Stimulated activated naive CD8-positive, alpha-beta T cell treated with anti-CD3 and anti-CD28 coated beads, Interleukin-15, amount 100 ng/mL, for 72 hours (primary cell): Measurements from ENCODE around the gene LRRC36.

Experiments used
- ATAC-seq: fragments of 150-1000 bp; cut with Tn5 transposase; 2 replicates; pipeline ENCODE4 v1.10.0; 2021; ENCODE audit warnings: mild to moderate bottlenecking, moderate library complexity
- DNase-seq, 2 donors: peaks; one replicate each; pipeline ENCODE4 v3.0.0; 2021 to 2022
- H3K27ac Mint-ChIP-seq, 2 donors: one replicate each; pipeline ENCODE4 v1.8.0; 2022; ENCODE audit warnings: mild to moderate bottlenecking in 2 of 2, mixed read lengths in 2 of 2, moderate library complexity in 2 of 2
- H3K27me3 Mint-ChIP-seq: one replicate; pipeline ENCODE4 v1.8.0; 2022; ENCODE audit warnings: mixed read lengths
- H3K4me1 Mint-ChIP-seq: one replicate; pipeline ENCODE4 v1.8.0; 2022; ENCODE audit warnings: mild to moderate bottlenecking, mixed read lengths
- H3K4me3 Mint-ChIP-seq, 2 donors: one replicate each; pipeline ENCODE4 v1.8.0; 2022; ENCODE audit warnings: mild to moderate bottlenecking in 2 of 2, mixed read lengths in 2 of 2, moderate library complexity in 1 of 2
- H3K9me3 Mint-ChIP-seq, 2 donors: one replicate each; pipeline ENCODE4 v1.8.0; 2022; ENCODE audit warnings: mixed read lengths in 2 of 2

The LRRC36 gene

GRCh38 chr16:67326472-67327309 lies at the start of gene LRRC36, which contains the start of gene KCTD19:
Gene LRRC36, plus strand, starts transcription at chr16:67326815. Its CDS starts 48 bp downstream, at chr16:67326863.
Gene KCTD19, minus strand, starts transcription at chr16:67326741. Its CDS starts 34 bp downstream, at chr16:67326707.
- peaks cover 37% of the 10 kb centered on the region for H3K27me3 Mint-ChIP-seq
- peak within 1 kb of the TSS; percentile 98 to 100 for H3K4me3 Mint-ChIP-seq
- H3K4me1 Mint-ChIP-seq: peaks cover 31% of the 10 kb centered on the region
- ATAC-seq (peak; percentile 92), DNase-seq (peak; percentile 85 to 89)
- peak within 1 kb of the TSS; percentile 95 to 97 for H3K27ac Mint-ChIP-seq
- no peaks in the 10 kb centered on the region for H3K9me3 Mint-ChIP-seq

GRCh38 chr16:67277294-67277998 lies 49.2 kb upstream of the LRRC36 start:
- Mint-ChIP-seq H3K27ac (peak overlapping the region; percentile 42 to 93), H3K4me3 (peak overlapping the region; percentile 82 to 83), H3K4me1 (peaks cover 46% of the 10 kb centered on the region), H3K27me3 (no peaks in the 10 kb centered on the region), H3K9me3 (no peaks in the 10 kb centered on the region)
- DNase-seq (peak in 1 of 2 donors; percentile 35), ATAC-seq (no peak)

- Mint-ChIP-seq H3K4me3 (peak overlapping the region; percentile 82 to 93), H3K9me3 (no peaks in the 10 kb centered on the region), H3K27ac (peak overlapping the region; percentile 91 to 93), H3K4me1 (peaks cover 46% of the 10 kb centered on the region), H3K27me3 (no peaks in the 10 kb centered on the region)
- no peak for ATAC-seq
- no peak for DNase-seq
Observed at GRCh38 chr16:67277999-67278772, 48.4 kb upstream of the LRRC36 start.

GRCh38 chr16:67278773-67279295 lies 47.8 kb upstream of the LRRC36 start:
- H3K9me3 Mint-ChIP-seq: no peaks in the 10 kb centered on the region
- H3K4me3 Mint-ChIP-seq: peak overlapping the region; percentile 82 to 93
- H3K4me1 Mint-ChIP-seq: peaks cover 46% of the 10 kb centered on the region
- DNase-seq (peak in 1 of 2 donors; percentile 75), ATAC-seq (peak; percentile 76)
- peak overlapping the region; percentile 68 to 91 for H3K27ac Mint-ChIP-seq
- no peaks in the 10 kb centered on the region for H3K27me3 Mint-ChIP-seq

- Mint-ChIP-seq H3K4me1 (peaks cover 46% of the 10 kb centered on the region), H3K4me3 (peak within 1 kb of the TSS; percentile 82 to 93), H3K27me3 (no peaks in the 10 kb centered on the region), H3K27ac (peak within 1 kb of the TSS; percentile 78 to 91), H3K9me3 (no peaks in the 10 kb centered on the region)
- peak; percentile 86 to 88 for DNase-seq
- peak; percentile 94 for ATAC-seq
Observed at GRCh38 chr16:67279296-67280089, 47.1 kb upstream of the LRRC36 start, which contains the start of gene PLEKHG4. Gene PLEKHG4, plus strand, starts transcription at chr16:67279532. Its CDS starts 513 bp downstream, at chr16:67280045.

GRCh38 chr16:67280090-67281015 lies 46.3 kb upstream of the LRRC36 start:
- peak overlapping the region; percentile 82 to 93 for H3K4me3 Mint-ChIP-seq
- DNase-seq (no peak), ATAC-seq (no peak)
- no peaks in the 10 kb centered on the region for H3K9me3 Mint-ChIP-seq
- H3K27ac Mint-ChIP-seq: peak overlapping the region; percentile 27 to 64
- H3K4me1 Mint-ChIP-seq: peaks cover 42% of the 10 kb centered on the region
- H3K27me3 Mint-ChIP-seq: no peaks in the 10 kb centered on the region

- Mint-ChIP-seq H3K9me3 (no peaks in the 10 kb centered on the region), H3K27ac (no peak overlapping the region), H3K4me3 (no peak overlapping the region), H3K4me1 (peaks cover 36% of the 10 kb centered on the region), H3K27me3 (no peaks in the 10 kb centered on the region)
- ATAC-seq: no peak
- no peak for DNase-seq
Observed at GRCh38 chr16:67281536-67282446, 44.8 kb upstream of the LRRC36 start.

GRCh38 chr16:67282447-67282805 lies 44.2 kb upstream of the LRRC36 start:
- ATAC-seq (no peak), DNase-seq (no peak)
- no peaks in the 10 kb centered on the region for H3K27me3 Mint-ChIP-seq
- H3K9me3 Mint-ChIP-seq: no peaks in the 10 kb centered on the region
- H3K27ac Mint-ChIP-seq: no peak overlapping the region
- no peak overlapping the region for H3K4me3 Mint-ChIP-seq
- H3K4me1 Mint-ChIP-seq: peaks cover 29% of the 10 kb centered on the region

- peak overlapping the region in 1 of 2 donors; percentile 49 for H3K27ac Mint-ChIP-seq
- no peaks in the 10 kb centered on the region for H3K9me3 Mint-ChIP-seq
- H3K4me3 Mint-ChIP-seq: no peak overlapping the region
- H3K4me1 Mint-ChIP-seq: peaks cover 21% of the 10 kb centered on the region
- no peaks in the 10 kb centered on the region for H3K27me3 Mint-ChIP-seq
- no peak for DNase-seq
- ATAC-seq: no peak
Observed at GRCh38 chr16:67283039-67283825, 43.4 kb upstream of the LRRC36 start.

GRCh38 chr16:67283826-67284555 lies 42.6 kb upstream of the LRRC36 start:
- H3K4me1 Mint-ChIP-seq: peaks cover 18% of the 10 kb centered on the region
- H3K4me3 Mint-ChIP-seq: no peak overlapping the region
- no peak for ATAC-seq
- H3K27ac Mint-ChIP-seq: no peak overlapping the region
- no peaks in the 10 kb centered on the region for H3K9me3 Mint-ChIP-seq
- DNase-seq: no peak
- no peaks in the 10 kb centered on the region for H3K27me3 Mint-ChIP-seq

- no peaks in the 10 kb centered on the region for H3K9me3 Mint-ChIP-seq
- H3K27me3 Mint-ChIP-seq: no peaks in the 10 kb centered on the region
- ATAC-seq (no peak), DNase-seq (no peak)
- peaks cover 21% of the 10 kb centered on the region for H3K4me1 Mint-ChIP-seq
- no peak overlapping the region for H3K27ac Mint-ChIP-seq
- no peak overlapping the region for H3K4me3 Mint-ChIP-seq
Observed at GRCh38 chr16:67284699-67285646, 41.6 kb upstream of the LRRC36 start.
